Small intestine (tissue), 7 donors: ENCODE results near the gene COL5A1. TPM values are rescaled to one million over a fixed set of nuclear protein-coding genes. Genes with fewer than 3 reads are reported as not detected.
"Not testable (repeated sequence)": the region's sequence is repeated elsewhere in the genome, so short reads cannot be mapped to it uniquely, and the experiment has no call there.

Experiments used
- DNase-seq, 2 donors: peaks; one replicate each; pipeline versions ENCODE4 v3.0.0 to v3.0.0-alpha.2; 2013
- FAIRE-seq: peaks from 2 replicates; lab custom pipeline; 2012; peaks lifted over from hg19 to GRCh38; lab: Jason Lieb, UNC
- H3K27ac ChIP-seq, 3 donors: one replicate each; pipeline ENCODE4 v1.5.1; 2013; ENCODE audit warnings: low read length in 2 of 3, mild to moderate bottlenecking in 2 of 3, control low read depth in 1 of 3, inconsistent platforms in 1 of 3, low read depth in 1 of 3, moderate library complexity in 1 of 3
- H3K27me3 ChIP-seq, 3 donors: one replicate each; pipeline ENCODE4 v1.6.1; 2013; ENCODE audit warnings: low read length in 3 of 3, inconsistent platforms in 1 of 3; ENCODE audit not compliant: control insufficient read depth in 3 of 3, insufficient read depth in 3 of 3
- H3K36me3 ChIP-seq, 3 donors: one replicate each; pipeline ENCODE4 v1.6.1; 2013; ENCODE audit warnings: low read length in 3 of 3, inconsistent platforms in 1 of 3, low read depth in 1 of 3, mild to moderate bottlenecking in 1 of 3, moderate library complexity in 1 of 3; ENCODE audit not compliant: control insufficient read depth in 3 of 3, insufficient read depth in 2 of 3
- H3K4me1 ChIP-seq, 3 donors: one replicate each; pipeline ENCODE4 v1.6.1; 2013; ENCODE audit warnings: low read length in 2 of 3, inconsistent platforms in 1 of 3, low read depth in 1 of 3, mild to moderate bottlenecking in 1 of 3, moderate library complexity in 1 of 3; ENCODE audit not compliant: control insufficient read depth in 3 of 3, insufficient read depth in 2 of 3
- H3K4me3 ChIP-seq, 3 donors: one replicate each; pipeline ENCODE4 v1.5.1; 2013; ENCODE audit warnings: low read length in 3 of 3, control low read depth in 1 of 3, inconsistent platforms in 1 of 3, low read depth in 1 of 3, mild to moderate bottlenecking in 1 of 3, moderate library complexity in 1 of 3
- H3K9me3 ChIP-seq, 2 donors: one replicate each; pipeline ENCODE4 v1.6.1; 2013; ENCODE audit warnings: low read depth in 1 of 2, low read length in 1 of 2; ENCODE audit not compliant: control insufficient read depth in 2 of 2, insufficient read depth in 1 of 2
- WGBS, 3 donors: extraction: QIAGEN DNeasy Blood & Tissue Kit; methylation state at CpG; one replicate each; pipeline ENCODE4 v1.1.7; 2013; 5-methylcytosine and 5-hydroxymethylcytosine counted together
- polyA plus RNA-seq, 4 donors: library from polyadenylated mRNA; stranded (reverse) in 3 of 4; unstranded in 1 of 4; fragments of 200-250 nt in 3 of 4; fragments of 120-200 nt in 1 of 4; gene quantifications; one replicate each; pipeline versions ENCODE4 v1.2.1 to v1.2.3, GENCODE V29; 2013
- donor health status: healthy with polysubstance abuse.
- donor health status: control.
- donor health status: control.
- donor health status: Bipolar disorder and iron deficiency.
- donor health status: healthy.

The COL5A1 gene
- polyA plus RNA-seq, 4 donors: 0.22 to 54.0 (median 5.4) TPM

- no peak for FAIRE-seq
Observed at GRCh38 chr9:134707731-134708671, 66.4 kb downstream of the COL5A1 start.

GRCh38 chr9:134708672-134709038 lies 67.1 kb downstream of the COL5A1 start:
- peaks cover 0 to 28% (median 0%) of the 10 kb centered on the region in 3 donors for H3K36me3 ChIP-seq
- FAIRE-seq: no peak
- DNase-seq: no peak
- no peaks in the 10 kb centered on the region for H3K9me3 ChIP-seq
- H3K27ac ChIP-seq: peak overlapping the region in 1 of 3 donors; percentile 80
- 60 to 66% (median 64%) methylated on average over 11 of the region's 11 CpGs for WGBS, 3 donors
- H3K27me3 ChIP-seq: no peaks in the 10 kb centered on the region
- peaks cover 0 to 18% (median 2%) of the 10 kb centered on the region in 3 donors for H3K4me1 ChIP-seq
- H3K4me3 ChIP-seq: no peak overlapping the region

More at GRCh38 chr9:134707731-134708671, 66.4 kb downstream of the COL5A1 start:
- Histone ChIP-seq H3K9me3 (no peaks in the 10 kb centered on the region), H3K27me3 (no peaks in the 10 kb centered on the region), H3K27ac (peak overlapping the region in 2 of 3 donors; percentile 80 to 85), H3K4me3 (no peak overlapping the region), H3K4me1 (peaks cover 0 to 18% (median 2%) of the 10 kb centered on the region in 3 donors), H3K36me3 (peaks cover 0 to 24% (median 0%) of the 10 kb centered on the region in 3 donors)
- no peak for DNase-seq
- WGBS, 3 donors: 75 to 84% (median 79%) methylated on average over 29 to 32 of the region's 32 CpGs

GRCh38 chr9:134709512-134710270 lies 68.1 kb downstream of the COL5A1 start:
- Histone ChIP-seq H3K4me3 (no peak overlapping the region), H3K4me1 (peaks cover 0 to 18% (median 2%) of the 10 kb centered on the region in 3 donors), H3K27ac (peak overlapping the region in 2 of 3 donors; percentile 45 to 64), H3K27me3 (no peaks in the 10 kb centered on the region), H3K36me3 (peaks cover 0 to 29% (median 0%) of the 10 kb centered on the region in 3 donors), H3K9me3 (no peaks in the 10 kb centered on the region)
- 71 to 76% (median 76%) methylated on average over 23 to 29 of the region's 29 CpGs for WGBS, 3 donors
- DNase-seq: no peak
- FAIRE-seq: no peak

DNA sequence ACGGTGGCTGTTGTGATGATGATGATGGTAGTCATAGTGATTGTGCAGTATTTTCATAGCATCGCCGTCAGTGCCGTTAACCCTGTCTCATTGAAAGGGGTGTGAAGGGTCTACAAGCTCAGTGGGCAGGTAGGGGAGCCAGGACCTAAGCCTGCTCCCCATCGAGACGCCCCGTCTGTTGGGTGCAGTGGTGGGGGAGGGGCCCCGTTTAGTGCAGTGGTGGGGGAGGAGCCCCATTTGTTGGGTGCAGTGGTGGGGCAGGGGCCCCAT lies 68.6 kb downstream of the COL5A1 start:
- no peak overlapping the region for H3K4me3 ChIP-seq
- H3K36me3 ChIP-seq: peaks cover 0 to 29% (median 0%) of the 10 kb centered on the region in 3 donors
- H3K9me3 ChIP-seq: no peaks in the 10 kb centered on the region
- H3K4me1 ChIP-seq: peaks cover 0 to 18% (median 2%) of the 10 kb centered on the region in 3 donors
- peak overlapping the region in 2 of 3 donors; percentile 45 to 60 for H3K27ac ChIP-seq
- DNase-seq: no peak
- H3K27me3 ChIP-seq: no peaks in the 10 kb centered on the region
- 75 to 78% (median 77%) methylated on average over 8 of the region's 8 CpGs for WGBS, 3 donors
- FAIRE-seq: no peak

GRCh38 chr9:134710901-134711300 lies 69.3 kb downstream of the COL5A1 start:
- H3K4me1 ChIP-seq: peaks cover 0 to 18% (median 2%) of the 10 kb centered on the region in 3 donors

GRCh38 chr9:134712243-134712642 lies 70.6 kb downstream of the COL5A1 start:
- Histone ChIP-seq H3K36me3 (peaks cover 0 to 24% (median 0%) of the 10 kb centered on the region in 3 donors), H3K27ac (peak overlapping the region in 1 of 3 donors; percentile 50), H3K27me3 (no peaks in the 10 kb centered on the region), H3K4me3 (no peak overlapping the region), H3K9me3 (no peaks in the 10 kb centered on the region), H3K4me1 (peaks cover 0 to 10% (median 2%) of the 10 kb centered on the region in 3 donors)
- WGBS, 3 donors: 23 to 39% (median 36%) methylated on average over 2 of the region's 2 CpGs
- DNase-seq: no peak
- FAIRE-seq: no peak

More at GRCh38 chr9:134710901-134711300, 69.3 kb downstream of the COL5A1 start:
- 69 to 72% (median 70%) methylated on average over 10 to 12 of the region's 12 CpGs for WGBS, 3 donors
- H3K27ac ChIP-seq: peak overlapping the region in 1 of 3 donors; percentile 50
- H3K9me3 ChIP-seq: no peaks in the 10 kb centered on the region
- no peak for DNase-seq
- H3K36me3 ChIP-seq: peaks cover 0 to 27% (median 0%) of the 10 kb centered on the region in 3 donors
- FAIRE-seq: no peak
- no peak overlapping the region for H3K4me3 ChIP-seq
- no peaks in the 10 kb centered on the region for H3K27me3 ChIP-seq

GRCh38 chr9:134712926-134713325 lies 71.3 kb downstream of the COL5A1 start:
- Histone ChIP-seq H3K27ac (peak overlapping the region in 1 of 3 donors; percentile 21), H3K27me3 (no peaks in the 10 kb centered on the region), H3K4me1 (peaks cover 0 to 5% (median 2%) of the 10 kb centered on the region in 3 donors), H3K4me3 (no peak overlapping the region), H3K9me3 (no peaks in the 10 kb centered on the region), H3K36me3 (peaks cover 0 to 25% (median 0%) of the 10 kb centered on the region in 3 donors)
- WGBS, 3 donors: 59 to 64% (median 63%) methylated on average over 10 of the region's 10 CpGs
- no peak for FAIRE-seq
- no peak for DNase-seq

DNA sequence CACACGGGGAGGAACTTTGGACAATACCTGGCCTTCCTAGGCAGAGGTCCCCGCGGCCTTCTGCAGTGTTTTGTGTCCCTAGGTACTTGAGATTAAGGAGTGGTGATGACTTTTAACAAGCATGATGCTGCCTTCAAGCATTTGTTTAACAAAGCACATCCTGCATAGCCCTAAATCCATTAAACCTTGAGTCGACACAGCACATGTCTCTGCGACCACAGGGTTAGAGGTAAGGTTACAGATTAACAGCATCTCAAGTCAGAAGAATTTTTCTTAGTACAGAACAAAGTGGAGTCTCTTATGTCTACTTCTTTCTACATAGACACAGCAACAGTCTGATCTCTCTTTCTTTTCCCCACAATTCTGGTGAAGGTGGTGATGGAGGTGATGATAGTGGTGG lies 73.9 kb downstream of the COL5A1 start:
- not testable (repeated sequence) for FAIRE-seq, H3K4me3 ChIP-seq
- 68 to 71% (median 69%) methylated on average over 5 of the region's 5 CpGs for WGBS, 3 donors

More for the DNA sequence above, 73.9 kb downstream of the COL5A1 start:
- H3K36me3 ChIP-seq: peaks cover 0 to 23% (median 0%) of the 10 kb centered on the region in 3 donors
- H3K9me3 ChIP-seq, DNase-seq, H3K4me1 ChIP-seq, H3K27ac ChIP-seq, H3K27me3 ChIP-seq: not testable (repeated sequence)
